PC-3 (cell line): ENCODE results near the gene TMEM140. TPM values are rescaled to one million over a fixed set of nuclear protein-coding genes. Genes with fewer than 3 reads are reported as not detected.

ENCODE experiments used
- ATAC-seq: fragments of 200-7000 bp; cut with Tn5 transposase; 2 replicates; pipeline ENCODE4 v1.9.1; 2020; ENCODE audit warnings: mild to moderate bottlenecking, moderate library complexity
- BruUV-seq: library from RNA; stranded (reverse); fragments of 400-500 nt; replicated peaks from 2 replicates; lab custom pipeline; 2021; lab: Mats Ljungman, UMichigan
- CTCF ChIA-PET: fragments of 300-600 bp; sonication (Branson Sonifier 250); formaldehyde crosslinking; loops from one replicate; lab custom pipeline; 2022; ENCODE audit warnings: antibody characterized with exemption; lab: Charles Lee
- POLR2A ChIA-PET: fragments of 300-600 bp; sonication (Branson Sonifier 250); formaldehyde crosslinking; loops from one replicate; lab custom pipeline; 2022; ENCODE audit warnings: antibody characterized with exemption; ENCODE audit not compliant: unreplicated experiment; lab: Charles Lee
- DNase-seq: peaks from one replicate; pipeline ENCODE4 v3.0.0-alpha.2; 2015
- H2AFZ ChIP-seq: fragments of 300-600 bp; sonication (generic); 2 replicates; pipeline ENCODE4 v1.6.0; 2016; ENCODE audit warnings: antibody characterized with exemption, low read length
- H3F3A ChIP-seq: fragments of 300-600 bp; sonication (generic); one replicate; pipeline ENCODE4 v1.6.0; 2017; ENCODE audit warnings: antibody characterized with exemption, low read length, control low read depth, mild to moderate bottlenecking; ENCODE audit not compliant: unreplicated experiment
- H3K27ac ChIP-seq: fragments of 300-600 bp; sonication (generic); 2 replicates; pipeline ENCODE4 v1.5.1; 2016; ENCODE audit warnings: mild to moderate bottlenecking, low read length
- H3K27me3 ChIP-seq: fragments of 300-600 bp; sonication (generic); 2 replicates; pipeline ENCODE4 v1.6.1; 2016; ENCODE audit warnings: low read length, mixed read lengths
- H3K36me3 ChIP-seq: fragments of 300-600 bp; sonication (generic); 2 replicates; pipeline ENCODE4 v1.6.1; 2016; ENCODE audit warnings: low read depth, mixed run types, low read length, mixed read lengths
- H3K4me1 ChIP-seq: fragments of 300-600 bp; sonication (generic); 2 replicates; pipeline ENCODE4 v1.5.1; 2016; ENCODE audit warnings: low read length; ENCODE audit not compliant: insufficient read depth
- H3K4me2 ChIP-seq: fragments of 300-600 bp; sonication (generic); 2 replicates; pipeline ENCODE4 v1.6.0; 2016; ENCODE audit warnings: low read length
- H3K4me3 ChIP-seq: fragments of 300-600 bp; sonication (generic); 2 replicates; pipeline ENCODE4 v1.5.1; 2016; ENCODE audit warnings: mild to moderate bottlenecking, low read length, mixed read lengths
- H3K79me2 ChIP-seq: fragments of 300-600 bp; sonication (generic); 2 replicates; pipeline ENCODE4 v1.6.1; 2017; ENCODE audit warnings: low read length, mixed read lengths
- H3K9ac ChIP-seq: fragments of 300-600 bp; sonication (generic); 2 replicates; pipeline ENCODE4 v1.6.0; 2016; ENCODE audit warnings: mild to moderate bottlenecking, low read length
- H3K9me2 ChIP-seq: fragments of 300-600 bp; sonication (generic); replicated peaks from 2 replicates; pipeline ENCODE4 v1.6.1; 2016; ENCODE audit warnings: mixed run types, low read length, mixed read lengths
- H3K9me3 ChIP-seq: fragments of 300-600 bp; sonication (generic); 2 replicates; pipeline ENCODE4 v1.6.1; 2016; ENCODE audit warnings: low read length, mixed read lengths
- H4K20me1 ChIP-seq: fragments of 300-600 bp; sonication (generic); 2 replicates; pipeline ENCODE4 v1.6.1; 2016; ENCODE audit warnings: low read length, mixed read lengths
- CTCF ChIP-seq: fragments of 300-600 bp; sonication (generic); conservative IDR thresholded peaks from 2 replicates; pipeline ENCODE4 v1.5.1; 2017; ENCODE audit warnings: antibody characterized with exemption, low read depth, mild to moderate bottlenecking, low read length
- EZH2 ChIP-seq: fragments of 300-600 bp; sonication (generic); IDR thresholded peaks from one replicate; pipeline ENCODE4 v1.6.1; 2017; ENCODE audit warnings: antibody characterized with exemption, mild to moderate bottlenecking, low read length; ENCODE audit not compliant: unreplicated experiment
- EZH2phosphoT487 ChIP-seq: fragments of 300-600 bp; sonication (generic); IDR thresholded peaks from 2 replicates; pipeline ENCODE4 v1.6.1; 2018; ENCODE audit warnings: mild to moderate bottlenecking, antibody characterized with exemption, low read length, borderline replicate concordance
- intact Hi-C: fragments of 100-400 bp; cut with micrococcal nuclease; formaldehyde crosslinking; loops from 2 replicates; pipeline ENCODE4 v1.9.0; 2023
- total RNA-seq: library from RNA; depleted of rRNA; stranded (reverse); fragments of >200 nt; gene quantifications from 2 replicates; pipeline ENCODE4 v1.2.3, GENCODE V29; 2014

TMEM140 gene
- total RNA-seq, 1 experiment from 2014 or later: not detected

- no peak overlapping the region for H3K4me3 ChIP-seq
- no peaks in the 10 kb centered on the region for H3K9me3 ChIP-seq
- no peaks in the 10 kb centered on the region for H4K20me1 ChIP-seq
- H2AFZ ChIP-seq: no peak overlapping the region
- no TSS peak for BruUV-seq
- H3K4me1 ChIP-seq: no peaks in the 10 kb centered on the region
- peaks cover 19% of the 10 kb centered on the region for H3K36me3 ChIP-seq
- no peak overlapping the region for H3K4me2 ChIP-seq
- TF ChIP-seq EZH2phosphoT487 (no peak), CTCF (no peak), EZH2 (no peak)
- H3K79me2 ChIP-seq: no peaks in the 10 kb centered on the region
- intact Hi-C loops: no loop called here
- no peaks in the 10 kb centered on the region for H3F3A ChIP-seq
- CTCF ChIA-PET: no interaction called here
- H3K9me2 ChIP-seq: no peaks in the 10 kb centered on the region
- no peaks in the 10 kb centered on the region for H3K27me3 ChIP-seq
- no peak overlapping the region for H3K27ac ChIP-seq
- POLR2A ChIA-PET: no interaction called here
- H3K9ac ChIP-seq: no peak overlapping the region
- DNase-seq (no peak), ATAC-seq (no peak)
Measured at GRCh38 chr7:135161669-135162068, 13.8 kb downstream of the TMEM140 start.

- TF ChIP-seq EZH2phosphoT487: no peak
- no peak for TF ChIP-seq CTCF
- TF ChIP-seq EZH2: no peak
- H3K79me2 ChIP-seq: peaks cover 2% of the 10 kb centered on the region; the same call in 1 of the 2 replicates
- BruUV-seq: no TSS peak
- ChIA-PET CTCF (no interaction called here), POLR2A (no interaction called here)
- H3K4me1 ChIP-seq: no peaks in the 10 kb centered on the region
- H3F3A ChIP-seq: no peaks in the 10 kb centered on the region
- H4K20me1 ChIP-seq: no peaks in the 10 kb centered on the region
- H3K4me2 ChIP-seq: no peak overlapping the region
- H3K27ac ChIP-seq: no peak overlapping the region
- no peak for DNase-seq
- no peaks in the 10 kb centered on the region for H3K9me2 ChIP-seq
- ATAC-seq: no peak
- H3K4me3 ChIP-seq: no peak overlapping the region
- no peaks in the 10 kb centered on the region for H3K27me3 ChIP-seq
- no peak overlapping the region for H3K9ac ChIP-seq
- intact Hi-C loops: no loop called here
- H3K36me3 ChIP-seq: peaks cover 27% of the 10 kb centered on the region
- no peaks in the 10 kb centered on the region for H3K9me3 ChIP-seq
- no peak overlapping the region for H2AFZ ChIP-seq
Measured at GRCh38 chr7:135162382-135163001, 14.6 kb downstream of the TMEM140 start.

- H3K4me1 ChIP-seq: peaks cover 13% of the 10 kb centered on the region
- ATAC-seq (no peak), DNase-seq (no peak)
- H3K4me2 ChIP-seq: no peak overlapping the region
- intact Hi-C loops: no loop called here
- POLR2A ChIA-PET: interaction anchor here (0.5 to 0.6 kb wide), 2 partner anchors 40 to 213 kb away, joined by 3 to 5 read pairs; no protein-coding TSS in a partner anchor
- H4K20me1 ChIP-seq: no peaks in the 10 kb centered on the region
- H3K9me3 ChIP-seq: no peaks in the 10 kb centered on the region
- no TSS peak for BruUV-seq
- H3K4me3 ChIP-seq: no peak overlapping the region
- H3K27me3 ChIP-seq: no peaks in the 10 kb centered on the region
- no peak overlapping the region for H3K9ac ChIP-seq
- H3K79me2 ChIP-seq: peaks cover 20% of the 10 kb centered on the region
- no peaks in the 10 kb centered on the region for H3K9me2 ChIP-seq
- H3K27ac ChIP-seq: no peak overlapping the region
- peaks cover 38% of the 10 kb centered on the region for H3K36me3 ChIP-seq
- CTCF ChIA-PET: no interaction called here
- no peaks in the 10 kb centered on the region for H3F3A ChIP-seq
- H2AFZ ChIP-seq: no peak overlapping the region
- TF ChIP-seq EZH2phosphoT487: no peak
- no peak for TF ChIP-seq CTCF
- TF ChIP-seq EZH2: no peak
Measured at GRCh38 chr7:135164357-135165061, 16.6 kb downstream of the TMEM140 start.
